Gastroesophageal sphincter (tissue), 3 donors: ENCODE measurements around the gene NR6A1.

ENCODE experiments used
- CTCF ChIP-seq, 4 experiments: fragments of 200-600 bp in 2 of 4; fragments of 450-650 bp in 2 of 4; sonication (generic) in 1 of 4; IDR thresholded peaks; one replicate each; pipeline ENCODE4 v1.5.1; 2017 to 2019; ENCODE audit warnings: antibody characterized with exemption in 4 of 4, mild to moderate bottlenecking in 2 of 4, moderate library complexity in 2 of 4
- EP300 ChIP-seq: sonication (generic); formaldehyde crosslinking; IDR thresholded peaks from one replicate; pipeline ENCODE4 v1.6.1; 2017; ENCODE audit warnings: antibody characterized with exemption, mild to moderate bottlenecking
- POLR2A ChIP-seq, 2 donors: fragments of 450-650 bp; IDR thresholded peaks; one replicate each; pipeline ENCODE4 v1.6.1; 2017; ENCODE audit warnings: antibody characterized with exemption in 2 of 2, mild to moderate bottlenecking in 2 of 2, moderate library complexity in 1 of 2
- POLR2AphosphoS5 ChIP-seq: sonication (generic); formaldehyde crosslinking; IDR thresholded peaks from one replicate; pipeline ENCODE4 v1.6.1; 2017; ENCODE audit warnings: antibody characterized with exemption

- TF ChIP-seq CTCF (IDR thresholded peaks at IDR 0.05) (no peak), POLR2AphosphoS5 (no peak), POLR2A (IDR thresholded peaks at IDR 0.05) (no peak), EP300 (no peak)
Measured at GRCh38 chr9:124657516-124657915, 113.6 kb downstream of the NR6A1 start.
